HL-60 (cell line): Measurements from ENCODE around the gene PPP1R27.

Experiments
- DNase-seq, 2 experiments: peaks; one replicate each; pipeline ENCODE4 v3.0.0-alpha.2; 2010 to 2020; ENCODE audit warnings: low read depth in 1 of 2, low spot score in 1 of 2
- H3K27ac ChIP-seq: fragments of 250-450 bp; sonication (Bioruptor Pico); replicated peaks from 2 replicates; pipeline ENCODE4 v1.5.1; 2020; ENCODE audit warnings: mild to moderate bottlenecking, moderate library complexity
- H3K27me3 ChIP-seq: fragments of 250-450 bp; sonication (Bioruptor Pico); 2 replicates; pipeline ENCODE4 v1.5.1; 2021; ENCODE audit warnings: mild to moderate bottlenecking, moderate library complexity; ENCODE audit not compliant: insufficient read depth, poor library complexity, severe bottlenecking
- H3K4me3 ChIP-seq: replicated peaks from 2 replicates; pipeline ENCODE4 v1.5.1; 2011; ENCODE audit warnings: mild to moderate bottlenecking, control low read depth, low read length; ENCODE audit not compliant: insufficient read depth
- CTCF ChIP-seq: IDR thresholded peaks from one replicate; pipeline ENCODE4 v1.5.1; 2011; ENCODE audit warnings: low read length, control low read depth, inconsistent platforms; ENCODE audit not compliant: insufficient read depth
- GABPA ChIP-seq: IDR thresholded peaks from 2 replicates; pipeline ENCODE4 v1.6.1; 2012; ENCODE audit warnings: low read depth
- POLR2AphosphoS5 ChIP-seq: IDR thresholded peaks from 2 replicates; pipeline ENCODE4 v1.6.1; 2012; ENCODE audit warnings: low read depth
- SPI1 ChIP-seq: IDR thresholded peaks from 2 replicates; pipeline ENCODE4 v1.6.1; 2012; ENCODE audit warnings: low read depth, mild to moderate bottlenecking, borderline replicate concordance
- long read RNA-seq: library from polyadenylated mRNA; unstranded; transcript quantifications from one replicate; pipeline ENCODE4 v2.0.0, GENCODE V29; 2020
- TF ChIP-seq, protein P1 (sequence below): IDR thresholded peaks from 2 replicates; pipeline ENCODE4 v1.6.1; 2012; ENCODE audit warnings: low read depth; ENCODE audit not compliant: insufficient replicate concordance

The PPP1R27 gene, protein sequence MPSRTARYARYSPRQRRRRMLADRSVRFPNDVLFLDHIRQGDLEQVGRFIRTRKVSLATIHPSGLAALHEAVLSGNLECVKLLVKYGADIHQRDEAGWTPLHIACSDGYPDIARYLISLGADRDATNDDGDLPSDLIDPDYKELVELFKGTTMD
- long read RNA-seq, partial matches to known transcripts: 0 of 9 reads
- long read RNA-seq, other reads (novel, unspliced or antisense): 6 of 9 reads

DNA sequence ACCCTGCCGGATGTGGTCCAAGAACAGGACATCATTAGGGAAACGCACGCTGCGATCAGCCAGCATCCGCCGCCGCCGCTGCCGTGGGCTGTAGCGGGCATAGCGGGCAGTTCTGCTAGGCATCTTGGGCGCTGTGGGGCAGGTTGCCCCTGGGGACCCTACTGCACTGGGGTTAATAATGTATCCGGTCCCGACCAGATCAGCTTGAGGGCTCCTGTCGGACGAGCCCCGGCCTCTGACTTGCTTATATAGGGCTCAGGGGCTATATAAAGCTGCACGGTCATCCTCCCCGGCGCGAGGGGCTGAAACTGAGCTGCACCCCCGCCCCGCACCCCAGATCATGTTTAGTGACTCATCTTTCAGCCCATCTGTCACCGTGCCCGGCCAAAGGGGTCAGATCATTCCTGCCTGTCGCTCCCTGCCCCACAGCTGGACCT is at the start of gene PPP1R27:
TSS of gene PPP1R27 (minus strand) at position 220 of the 437 bp plus-strand sequence. CDS start at position 123, 97 bp downstream.
- Histone ChIP-seq H3K4me3 (peak within 1 kb of the TSS; percentile 43), H3K27me3 (no peaks in the 10 kb centered on the region), H3K27ac (peak within 1 kb of the TSS; percentile 97)
- no peak for DNase-seq
- TF ChIP-seq POLR2AphosphoS5 (no peak), CTCF (no peak), SPI1 (no peak), GABPA (no peak)
- TF ChIP-seq, protein P1, sequence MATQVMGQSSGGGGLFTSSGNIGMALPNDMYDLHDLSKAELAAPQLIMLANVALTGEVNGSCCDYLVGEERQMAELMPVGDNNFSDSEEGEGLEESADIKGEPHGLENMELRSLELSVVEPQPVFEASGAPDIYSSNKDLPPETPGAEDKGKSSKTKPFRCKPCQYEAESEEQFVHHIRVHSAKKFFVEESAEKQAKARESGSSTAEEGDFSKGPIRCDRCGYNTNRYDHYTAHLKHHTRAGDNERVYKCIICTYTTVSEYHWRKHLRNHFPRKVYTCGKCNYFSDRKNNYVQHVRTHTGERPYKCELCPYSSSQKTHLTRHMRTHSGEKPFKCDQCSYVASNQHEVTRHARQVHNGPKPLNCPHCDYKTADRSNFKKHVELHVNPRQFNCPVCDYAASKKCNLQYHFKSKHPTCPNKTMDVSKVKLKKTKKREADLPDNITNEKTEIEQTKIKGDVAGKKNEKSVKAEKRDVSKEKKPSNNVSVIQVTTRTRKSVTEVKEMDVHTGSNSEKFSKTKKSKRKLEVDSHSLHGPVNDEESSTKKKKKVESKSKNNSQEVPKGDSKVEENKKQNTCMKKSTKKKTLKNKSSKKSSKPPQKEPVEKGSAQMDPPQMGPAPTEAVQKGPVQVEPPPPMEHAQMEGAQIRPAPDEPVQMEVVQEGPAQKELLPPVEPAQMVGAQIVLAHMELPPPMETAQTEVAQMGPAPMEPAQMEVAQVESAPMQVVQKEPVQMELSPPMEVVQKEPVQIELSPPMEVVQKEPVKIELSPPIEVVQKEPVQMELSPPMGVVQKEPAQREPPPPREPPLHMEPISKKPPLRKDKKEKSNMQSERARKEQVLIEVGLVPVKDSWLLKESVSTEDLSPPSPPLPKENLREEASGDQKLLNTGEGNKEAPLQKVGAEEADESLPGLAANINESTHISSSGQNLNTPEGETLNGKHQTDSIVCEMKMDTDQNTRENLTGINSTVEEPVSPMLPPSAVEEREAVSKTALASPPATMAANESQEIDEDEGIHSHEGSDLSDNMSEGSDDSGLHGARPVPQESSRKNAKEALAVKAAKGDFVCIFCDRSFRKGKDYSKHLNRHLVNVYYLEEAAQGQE: no peak

GRCh38 chr17:81884520-81884919 is 49.7 kb upstream of the PPP1R27 start:
- DNase-seq: no peak
- Histone ChIP-seq H3K27ac (no peak overlapping the region), H3K27me3 (no peaks in the 10 kb centered on the region), H3K4me3 (no peak overlapping the region)
- TF ChIP-seq POLR2AphosphoS5: no peak; the same call in 1 of the 2 replicates

- DNase-seq: no peak
- Histone ChIP-seq H3K27ac (no peak overlapping the region), H3K27me3 (no peaks in the 10 kb centered on the region), H3K4me3 (no peak overlapping the region)
- TF ChIP-seq CTCF (no peak), POLR2AphosphoS5 (no peak), GABPA (no peak)
- TF ChIP-seq, protein P1: no peak
These were observed 44.3 kb upstream of the PPP1R27 start for GRCh38 chr17:81879121-81879520.

DNA sequence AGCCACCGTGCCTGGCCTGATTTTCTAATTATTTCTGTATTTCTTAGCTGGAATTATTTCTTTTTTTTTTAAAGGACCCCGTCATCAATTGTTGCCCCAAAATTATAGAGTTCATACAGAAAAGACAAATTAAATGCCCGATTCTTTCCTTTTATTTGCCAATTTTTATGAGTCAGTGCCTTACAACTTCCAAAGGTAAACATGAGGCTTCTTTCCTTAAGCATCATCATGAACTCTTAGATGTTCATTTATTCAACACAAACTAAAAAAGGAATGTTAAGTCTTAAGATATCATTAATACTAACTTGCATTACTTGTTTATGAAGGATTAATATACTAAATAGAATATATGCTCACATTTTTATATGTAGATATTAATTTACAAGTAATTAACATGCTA is 43.4 kb upstream of the PPP1R27 start:
- no peak overlapping the region for H3K27ac ChIP-seq
- TF ChIP-seq SPI1 (no peak), CTCF (no peak), POLR2AphosphoS5 (no peak), GABPA (no peak)
- TF ChIP-seq, protein P1: no peak
- no peaks in the 10 kb centered on the region for H3K27me3 ChIP-seq
- DNase-seq: no peak
- no peak overlapping the region for H3K4me3 ChIP-seq
